ENCODE results near the gene POLD4. TPM values are rescaled to one million over a fixed set of nuclear protein-coding genes. Genes with fewer than 3 reads are reported as not detected.
"Not testable (repeated sequence)": the region's sequence is repeated elsewhere in the genome, so short reads cannot be mapped to it uniquely, and the experiment has no call there.

The POLD4 gene
- total and polyA plus RNA-seq, 12 donors, result 13.0 to 166 (median 95.6) TPM

- TF ChIP-seq POLR2A (IDR thresholded peaks at IDR 0.05) (no peak), CTCF (IDR thresholded peaks at IDR 0.05) (no peak)
- Histone ChIP-seq H3K36me3 (replicated peaks in 1 of 2) (no peaks in the 10 kb centered on the region), H3K27ac (no peak overlapping the region), H3K9me3 (replicated peaks in 1 of 3) (no peaks in the 10 kb centered on the region), H3K4me3 (no peak overlapping the region), H3K27me3 (no peaks in the 10 kb centered on the region), H3K4me1 (replicated peaks in 1 of 2) (peaks cover 0 to 12% of the 10 kb centered on the region in 2 donors)
- no peak for DNase-seq
- WGBS, 4 donors, result 80 to 93% (median 86%) methylated on average over 3 of the region's 3 CpGs
- intact Hi-C loops (cut with DNase I), result no loop called here
Measured at GRCh38 chr11:67322049-67322448, 31.3 kb downstream of the POLD4 start.

- WGBS, 4 donors, result 86 to 91% (median 87%) methylated on average over 4 to 6 of the region's 6 CpGs
- H3K27me3 ChIP-seq, result no peaks in the 10 kb centered on the region
- no peak for DNase-seq
- no peak overlapping the region for H3K4me3 ChIP-seq
- peaks cover 0 to 12% of the 10 kb centered on the region in 2 donors for H3K4me1 ChIP-seq (replicated peaks in 1 of 2)
- no peak overlapping the region for H3K27ac ChIP-seq
- no peaks in the 10 kb centered on the region for H3K9me3 ChIP-seq (replicated peaks in 1 of 3)
- TF ChIP-seq CTCF (IDR thresholded peaks at IDR 0.05) (no peak), POLR2A (IDR thresholded peaks at IDR 0.05) (no peak)
- intact Hi-C loops (cut with DNase I), result no loop called here
- no peaks in the 10 kb centered on the region for H3K36me3 ChIP-seq (replicated peaks in 1 of 2)
Measured at GRCh38 chr11:67321313-67321871, 32.0 kb downstream of the POLD4 start.

- H3K4me1 ChIP-seq (replicated peaks in 1 of 2), result peaks cover 0 to 12% of the 10 kb centered on the region in 2 donors
- H3K4me3 ChIP-seq, result no peak overlapping the region
- no peaks in the 10 kb centered on the region for H3K36me3 ChIP-seq (replicated peaks in 1 of 2)
- WGBS, 4 donors, result 86 to 93% (median 89%) methylated on average over 1 to 2 of the region's 2 CpGs
- H3K27me3 ChIP-seq, result no peaks in the 10 kb centered on the region
- DNase-seq, result no peak
- H3K27ac ChIP-seq, result no peak overlapping the region
- H3K9me3 ChIP-seq (replicated peaks in 1 of 3), result no peaks in the 10 kb centered on the region
- TF ChIP-seq CTCF (IDR thresholded peaks at IDR 0.05) (no peak), POLR2A (IDR thresholded peaks at IDR 0.05) (no peak)
- intact Hi-C loops (cut with DNase I), result no loop called here
Measured at GRCh38 chr11:67320691-67321090, 32.7 kb downstream of the POLD4 start.

GRCh38 chr11:67320011-67320410 is 33.3 kb downstream of the POLD4 start:
- TF ChIP-seq CTCF (IDR thresholded peaks at IDR 0.05) (no peak), POLR2A (IDR thresholded peaks at IDR 0.05) (no peak)
- H3K27me3 ChIP-seq, result no peaks in the 10 kb centered on the region
- H3K27ac ChIP-seq, result no peak overlapping the region
- WGBS, 4 donors, result 90 to 94% (median 90%) methylated on average over 3 of the region's 3 CpGs
- DNase-seq, result no peak
- no peaks in the 10 kb centered on the region for H3K36me3 ChIP-seq (replicated peaks in 1 of 2)
- intact Hi-C loops (cut with DNase I), result no loop called here
- no peaks in the 10 kb centered on the region for H3K9me3 ChIP-seq (replicated peaks in 1 of 3)
- H3K4me1 ChIP-seq (replicated peaks in 1 of 2), result peaks cover 0 to 12% of the 10 kb centered on the region in 2 donors
- H3K4me3 ChIP-seq, result no peak overlapping the region

- H3K36me3 ChIP-seq (replicated peaks in 1 of 2); H3K27me3 ChIP-seq; H3K9me3 ChIP-seq (replicated peaks in 1 of 3); H3K4me3 ChIP-seq; H3K27ac ChIP-seq: not testable (repeated sequence)
- intact Hi-C loops (cut with DNase I), result loop anchor here in 1 of 2 donors (10.0 kb wide), 1 partner anchor 234 kb away; no protein-coding TSS in a partner anchor
- 90 to 94% (median 91%) methylated on average over 12 of the region's 12 CpGs for WGBS, 4 donors
- H3K4me1 ChIP-seq (replicated peaks in 1 of 2), result peaks cover 0 to 12% of the 10 kb centered on the region in 2 donors
- DNase-seq, result peak in 1 of 7 donors; percentile 46
Measured at GRCh38 chr11:67318876-67319275, 34.5 kb downstream of the POLD4 start.
